Measurements from ENCODE around the gene TMEM132A. TPM values are rescaled to one million over a fixed set of nuclear protein-coding genes. Genes with fewer than 3 reads are reported as not detected.

TMEM132A gene
- total RNA-seq, 1 donor from 2014 or later: 164 TPM

DNA sequence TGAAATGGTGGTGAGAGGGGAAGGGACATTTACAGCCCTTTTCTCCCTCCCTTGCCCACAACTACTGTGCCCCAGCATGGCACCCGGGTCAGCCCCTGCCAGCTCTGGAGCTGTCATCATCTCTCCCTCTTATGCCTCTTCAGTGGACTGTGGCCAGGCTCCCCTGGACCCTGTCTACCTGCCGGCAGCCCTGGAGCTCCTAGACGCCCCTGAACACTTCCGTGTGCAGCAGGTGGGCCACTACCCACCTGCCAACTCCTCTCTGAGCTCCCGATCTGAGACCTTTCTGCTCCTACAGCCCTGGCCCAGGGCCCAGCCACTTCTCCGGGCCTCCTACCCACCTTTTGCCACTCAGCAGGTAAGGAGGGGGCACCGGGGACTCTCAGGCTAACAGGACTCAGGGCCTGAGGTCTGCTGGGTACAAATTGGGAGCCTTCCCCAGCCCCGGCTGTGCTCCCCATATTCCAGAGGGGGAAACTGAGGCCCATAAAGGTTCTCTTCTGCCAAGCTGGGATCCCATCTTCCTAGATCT, 2.9 kb downstream of the TMEM132A start:
- H3K9me3 Mint-ChIP-seq (ENCODE audit: unreplicated experiment): no peaks in the 10 kb centered on the region
- H3K4me3 Mint-ChIP-seq (ENCODE audit: unreplicated experiment): no peak overlapping the region

DNA sequence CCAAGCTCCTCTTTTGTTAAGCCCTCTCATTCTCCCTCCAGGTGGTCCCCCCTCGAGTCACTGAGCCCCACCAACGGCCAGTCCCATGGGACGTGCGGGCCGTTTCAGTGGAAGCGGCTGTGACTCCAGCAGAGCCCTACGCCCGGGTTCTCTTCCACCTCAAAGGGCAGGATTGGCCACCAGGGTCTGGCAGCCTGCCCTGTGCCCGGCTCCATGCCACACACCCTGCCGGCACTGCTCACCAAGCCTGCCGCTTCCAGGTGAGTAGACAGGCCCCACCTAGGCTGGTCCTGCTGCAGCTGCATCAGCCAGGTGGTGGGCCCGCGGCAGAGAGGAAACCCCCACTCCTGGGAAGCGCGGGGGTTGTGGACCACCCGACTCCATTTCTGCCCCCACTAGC, 3.3 kb downstream of the TMEM132A start:
- Mint-ChIP-seq H3K27me3 (ENCODE audit: unreplicated experiment) (peaks cover 9% of the 10 kb centered on the region), H3K36me3 (ENCODE audit: low read depth, unreplicated experiment) (peaks cover 39% of the 10 kb centered on the region), H3K27ac (ENCODE audit: unreplicated experiment) (no peak overlapping the region), H3K4me1 (ENCODE audit: unreplicated experiment) (peaks cover 17% of the 10 kb centered on the region), H3K4me3 (ENCODE audit: unreplicated experiment) (no peak overlapping the region), H3K9me3 (ENCODE audit: unreplicated experiment) (no peaks in the 10 kb centered on the region)
- TF ChIP-seq, protein P1, sequence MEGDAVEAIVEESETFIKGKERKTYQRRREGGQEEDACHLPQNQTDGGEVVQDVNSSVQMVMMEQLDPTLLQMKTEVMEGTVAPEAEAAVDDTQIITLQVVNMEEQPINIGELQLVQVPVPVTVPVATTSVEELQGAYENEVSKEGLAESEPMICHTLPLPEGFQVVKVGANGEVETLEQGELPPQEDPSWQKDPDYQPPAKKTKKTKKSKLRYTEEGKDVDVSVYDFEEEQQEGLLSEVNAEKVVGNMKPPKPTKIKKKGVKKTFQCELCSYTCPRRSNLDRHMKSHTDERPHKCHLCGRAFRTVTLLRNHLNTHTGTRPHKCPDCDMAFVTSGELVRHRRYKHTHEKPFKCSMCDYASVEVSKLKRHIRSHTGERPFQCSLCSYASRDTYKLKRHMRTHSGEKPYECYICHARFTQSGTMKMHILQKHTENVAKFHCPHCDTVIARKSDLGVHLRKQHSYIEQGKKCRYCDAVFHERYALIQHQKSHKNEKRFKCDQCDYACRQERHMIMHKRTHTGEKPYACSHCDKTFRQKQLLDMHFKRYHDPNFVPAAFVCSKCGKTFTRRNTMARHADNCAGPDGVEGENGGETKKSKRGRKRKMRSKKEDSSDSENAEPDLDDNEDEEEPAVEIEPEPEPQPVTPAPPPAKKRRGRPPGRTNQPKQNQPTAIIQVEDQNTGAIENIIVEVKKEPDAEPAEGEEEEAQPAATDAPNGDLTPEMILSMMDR (IDR thresholded peaks at IDR 0.05; ENCODE audit: unreplicated experiment): no peak
- DNase-seq (ENCODE audit: low spot score): no peak

More for the DNA sequence above, 2.9 kb downstream of the TMEM132A start:
- H3K27ac Mint-ChIP-seq (ENCODE audit: unreplicated experiment): no peak overlapping the region
- peaks cover 42% of the 10 kb centered on the region for H3K36me3 Mint-ChIP-seq (ENCODE audit: low read depth, unreplicated experiment)
- peaks cover 9% of the 10 kb centered on the region for H3K27me3 Mint-ChIP-seq (ENCODE audit: unreplicated experiment)
- DNase-seq (ENCODE audit: low spot score): no peak
- peaks cover 17% of the 10 kb centered on the region for H3K4me1 Mint-ChIP-seq (ENCODE audit: unreplicated experiment)
- TF ChIP-seq, protein P1 (IDR thresholded peaks at IDR 0.05; ENCODE audit: unreplicated experiment): no peak

DNA sequence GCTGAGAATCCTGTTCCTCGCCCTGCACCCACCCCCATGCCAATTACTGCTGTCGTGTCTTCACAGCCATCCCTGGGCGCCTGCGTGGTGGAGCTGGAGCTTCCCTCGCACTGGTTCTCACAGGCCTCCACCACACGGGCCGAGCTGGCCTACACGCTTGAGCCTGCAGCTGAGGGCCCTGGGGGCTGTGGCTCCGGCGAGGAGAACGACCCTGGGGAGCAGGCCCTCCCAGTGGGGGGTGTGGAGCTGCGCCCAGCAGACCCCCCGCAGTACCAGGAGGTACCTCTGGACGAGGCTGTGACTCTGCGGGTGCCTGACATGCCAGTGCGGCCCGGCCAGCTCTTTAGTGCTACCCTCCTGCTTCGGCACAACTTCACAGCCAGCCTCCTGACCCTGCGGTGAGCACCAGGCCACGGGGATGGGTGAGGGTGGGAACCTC, 4.3 kb downstream of the TMEM132A start:
- peaks cover 32% of the 10 kb centered on the region for H3K36me3 Mint-ChIP-seq (ENCODE audit: low read depth, unreplicated experiment)
- H3K4me1 Mint-ChIP-seq (ENCODE audit: unreplicated experiment): peaks cover 14% of the 10 kb centered on the region
- no peak overlapping the region for H3K4me3 Mint-ChIP-seq (ENCODE audit: unreplicated experiment)
- TF ChIP-seq, protein P1 (IDR thresholded peaks at IDR 0.05; ENCODE audit: unreplicated experiment): no peak
- H3K9me3 Mint-ChIP-seq (ENCODE audit: unreplicated experiment): no peaks in the 10 kb centered on the region
- peaks cover 6% of the 10 kb centered on the region for H3K27me3 Mint-ChIP-seq (ENCODE audit: unreplicated experiment)
- no peak overlapping the region for H3K27ac Mint-ChIP-seq (ENCODE audit: unreplicated experiment)
- no peak for DNase-seq (ENCODE audit: low spot score)

DNA sequence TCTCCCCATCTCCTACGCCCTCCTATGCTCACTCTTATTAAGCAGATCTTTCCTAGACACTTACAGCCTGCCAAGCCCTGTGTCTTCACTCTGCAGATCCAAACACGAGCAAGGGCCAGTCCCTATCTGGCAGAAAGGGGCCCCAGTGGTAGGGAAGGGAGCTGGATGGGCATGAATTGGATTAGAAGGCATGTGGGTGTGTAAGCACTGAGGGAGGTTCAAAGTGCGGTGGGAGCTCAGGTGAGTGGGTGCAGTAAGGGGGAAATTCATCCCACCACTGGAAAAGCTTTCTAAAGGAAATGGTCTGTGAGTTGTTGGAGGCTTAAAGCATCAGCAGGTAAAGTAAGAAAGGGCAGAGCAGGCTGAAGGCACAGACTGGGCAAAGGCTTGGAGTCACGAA, 5.5 kb downstream of the TMEM132A start:
- DNase-seq (ENCODE audit: low spot score): no peak
- peaks cover 36% of the 10 kb centered on the region for H3K36me3 Mint-ChIP-seq (ENCODE audit: low read depth, unreplicated experiment)
- H3K9me3 Mint-ChIP-seq (ENCODE audit: unreplicated experiment): no peaks in the 10 kb centered on the region
- H3K27ac Mint-ChIP-seq (ENCODE audit: unreplicated experiment): no peak overlapping the region
- peak overlapping the region; percentile 62 for H3K4me3 Mint-ChIP-seq (ENCODE audit: unreplicated experiment)
- TF ChIP-seq, protein P1 (IDR thresholded peaks at IDR 0.05; ENCODE audit: unreplicated experiment): no peak
- peaks cover 14% of the 10 kb centered on the region for H3K4me1 Mint-ChIP-seq (ENCODE audit: unreplicated experiment)
- H3K27me3 Mint-ChIP-seq (ENCODE audit: unreplicated experiment): peaks cover 6% of the 10 kb centered on the region

DNA sequence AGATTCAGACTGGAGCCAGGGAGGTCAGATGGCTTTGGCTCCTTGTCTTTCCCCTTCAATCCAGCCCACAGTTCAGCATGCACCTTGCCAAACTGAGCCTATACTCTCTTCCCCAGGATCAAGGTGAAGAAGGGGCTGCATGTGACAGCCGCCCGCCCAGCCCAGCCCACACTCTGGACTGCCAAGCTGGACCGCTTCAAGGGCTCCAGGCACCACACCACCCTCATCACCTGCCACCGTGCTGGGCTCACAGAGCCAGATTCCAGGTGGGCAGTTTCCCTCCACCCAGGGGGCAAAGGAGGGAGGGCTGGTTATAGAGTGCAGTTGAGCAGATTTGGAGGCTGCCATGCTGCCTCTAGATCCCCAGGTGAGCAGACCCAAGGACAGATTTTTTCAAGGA, 6.1 kb downstream of the TMEM132A start:
- TF ChIP-seq, protein P1 (IDR thresholded peaks at IDR 0.05; ENCODE audit: unreplicated experiment): no peak
- peaks cover 37% of the 10 kb centered on the region for H3K36me3 Mint-ChIP-seq (ENCODE audit: low read depth, unreplicated experiment)
- DNase-seq (ENCODE audit: low spot score): no peak
- peaks cover 7% of the 10 kb centered on the region for H3K27me3 Mint-ChIP-seq (ENCODE audit: unreplicated experiment)
- peaks cover 11% of the 10 kb centered on the region for H3K4me1 Mint-ChIP-seq (ENCODE audit: unreplicated experiment)
- H3K9me3 Mint-ChIP-seq (ENCODE audit: unreplicated experiment): no peaks in the 10 kb centered on the region
- no peak overlapping the region for H3K27ac Mint-ChIP-seq (ENCODE audit: unreplicated experiment)
- no peak overlapping the region for H3K4me3 Mint-ChIP-seq (ENCODE audit: unreplicated experiment)

All from endothelial cell (in vitro differentiated cells).